SK-N-SH treated with all-trans-retinoic acid at 6 μM for 48 hours (cell line): ENCODE data around the gene PARVB.
A peak's percentile ranks its signal among the peaks of the same experiment; 100 is the strongest.

Experiments used
- ATAC-seq: fragments of 200-7000 bp; cut with Tn5 transposase; 3 replicates; pipeline ENCODE4 v1.9.1; 2020; ENCODE audit warnings: mild to moderate bottlenecking, moderate library complexity
- ARNTL ChIP-seq: fragments of 450-650 bp; formaldehyde crosslinking; IDR thresholded peaks from 2 replicates; pipeline ENCODE4 v1.5.0; 2020; ENCODE audit warnings: low read depth, mild to moderate bottlenecking, moderate library complexity, borderline replicate concordance
- BACH2 ChIP-seq: fragments of 250-450 bp; sonication (Bioruptor Pico); IDR thresholded peaks from 2 replicates; pipeline ENCODE4 v1.9.0; 2021; ENCODE audit warnings: mild to moderate bottlenecking, borderline replicate concordance
- CSDC2 ChIP-seq: fragments of 250-450 bp; sonication (Bioruptor Pico); IDR thresholded peaks from 2 replicates; pipeline ENCODE4 v1.5.0; 2020; ENCODE audit warnings: mild to moderate bottlenecking, moderate library complexity
- ESRRG ChIP-seq: fragments of 250-450 bp; sonication (Bioruptor Pico); IDR thresholded peaks from 2 replicates; pipeline ENCODE4 v1.6.1; 2021; ENCODE audit warnings: mild to moderate bottlenecking
- GLIS3 ChIP-seq: fragments of 250-450 bp; sonication (Bioruptor Pico); IDR thresholded peaks from 2 replicates; pipeline ENCODE4 v1.5.0; 2020; ENCODE audit warnings: mild to moderate bottlenecking, moderate library complexity
- ISL1 ChIP-seq: fragments of 250-450 bp; sonication (Bioruptor Pico); IDR thresholded peaks from 2 replicates; pipeline ENCODE4 v2.1.2; 2022; ENCODE audit warnings: mild to moderate bottlenecking, moderate library complexity
- OSR1 ChIP-seq: fragments of 250-450 bp; sonication (Bioruptor Pico); IDR thresholded peaks from 2 replicates; pipeline ENCODE4 v1.8.0; 2022; ENCODE audit warnings: moderate library complexity, mild to moderate bottlenecking, inconsistent platforms
- PPARA ChIP-seq: fragments of 250-450 bp; sonication (Bioruptor Pico); IDR thresholded peaks from 2 replicates; pipeline ENCODE4 v1.5.0; 2020; ENCODE audit warnings: mild to moderate bottlenecking, borderline replicate concordance
- RARB ChIP-seq: fragments of 250-450 bp; sonication (Bioruptor Pico); IDR thresholded peaks from 2 replicates; pipeline ENCODE4 v1.8.0; 2021; ENCODE audit warnings: mild to moderate bottlenecking, moderate library complexity
- SNAI2 ChIP-seq: fragments of 250-450 bp; sonication (Bioruptor Pico); IDR thresholded peaks from 2 replicates; pipeline ENCODE4 v1.5.0; 2020; ENCODE audit warnings: mild to moderate bottlenecking, moderate library complexity
- TCF4 ChIP-seq: fragments of 250-450 bp; sonication (Bioruptor Pico); IDR thresholded peaks from 2 replicates; pipeline ENCODE4 v1.8.0; 2021; ENCODE audit warnings: mild to moderate bottlenecking, moderate library complexity, borderline replicate concordance
- TOX ChIP-seq: fragments of 250-450 bp; sonication (Bioruptor Pico); IDR thresholded peaks from 2 replicates; pipeline ENCODE4 v1.8.0; 2021; ENCODE audit warnings: mild to moderate bottlenecking, moderate library complexity, borderline replicate concordance
- ZC3H10 ChIP-seq: fragments of 250-450 bp; sonication (Bioruptor Pico); IDR thresholded peaks from 2 replicates; pipeline ENCODE4 v1.5.1; 2021; ENCODE audit warnings: mild to moderate bottlenecking, moderate library complexity
- ZFP3 ChIP-seq: fragments of 250-450 bp; sonication (Bioruptor Pico); IDR thresholded peaks from 2 replicates; pipeline ENCODE4 v1.5.0; 2020; ENCODE audit warnings: mild to moderate bottlenecking, moderate library complexity
- ZFP30 ChIP-seq: fragments of 450-650 bp; formaldehyde crosslinking; IDR thresholded peaks from 2 replicates; pipeline ENCODE4 v1.5.0; 2022; ENCODE audit warnings: mild to moderate bottlenecking, moderate library complexity
- ZNF565 ChIP-seq: fragments of 450-650 bp; formaldehyde crosslinking; conservative IDR thresholded peaks from 2 replicates; pipeline ENCODE4 v1.5.0; 2020; ENCODE audit warnings: low read depth, mild to moderate bottlenecking, moderate library complexity
- ZNF70 ChIP-seq: fragments of 450-650 bp; formaldehyde crosslinking; IDR thresholded peaks from 2 replicates; pipeline ENCODE4 v1.5.0; 2020; ENCODE audit warnings: mild to moderate bottlenecking, moderate library complexity
- ZNF8 ChIP-seq: fragments of 450-650 bp; formaldehyde crosslinking; IDR thresholded peaks from 2 replicates; pipeline ENCODE4 v1.5.0; 2020; ENCODE audit warnings: mild to moderate bottlenecking, moderate library complexity
- TF ChIP-seq, protein P1 (sequence below): fragments of 250-450 bp; sonication (Bioruptor Pico); IDR thresholded peaks from 2 replicates; pipeline ENCODE4 v1.8.0; 2020; ENCODE audit warnings: mild to moderate bottlenecking, moderate library complexity, borderline replicate concordance
- TF ChIP-seq, protein P2 (sequence below): fragments of 250-450 bp; sonication (Bioruptor Pico); IDR thresholded peaks from 2 replicates; pipeline ENCODE4 v1.5.0; 2020; ENCODE audit warnings: mild to moderate bottlenecking, moderate library complexity
- TF ChIP-seq, protein P3 (sequence below): fragments of 250-450 bp; sonication (Bioruptor Pico); IDR thresholded peaks from 2 replicates; pipeline ENCODE4 v1.5.1; 2021; ENCODE audit warnings: mild to moderate bottlenecking, moderate library complexity
- TF ChIP-seq, protein P4 (sequence below): fragments of 250-450 bp; sonication (Bioruptor Pico); IDR thresholded peaks from 2 replicates; pipeline ENCODE4 v1.5.1; 2020; ENCODE audit warnings: low read depth, mild to moderate bottlenecking, moderate library complexity
- TF ChIP-seq, protein P5 (sequence below): fragments of 250-450 bp; sonication (Bioruptor Pico); IDR thresholded peaks from 2 replicates; pipeline ENCODE4 v1.8.0; 2021; ENCODE audit warnings: low read depth, mild to moderate bottlenecking, moderate library complexity, borderline replicate concordance

Gene PARVB

DNA sequence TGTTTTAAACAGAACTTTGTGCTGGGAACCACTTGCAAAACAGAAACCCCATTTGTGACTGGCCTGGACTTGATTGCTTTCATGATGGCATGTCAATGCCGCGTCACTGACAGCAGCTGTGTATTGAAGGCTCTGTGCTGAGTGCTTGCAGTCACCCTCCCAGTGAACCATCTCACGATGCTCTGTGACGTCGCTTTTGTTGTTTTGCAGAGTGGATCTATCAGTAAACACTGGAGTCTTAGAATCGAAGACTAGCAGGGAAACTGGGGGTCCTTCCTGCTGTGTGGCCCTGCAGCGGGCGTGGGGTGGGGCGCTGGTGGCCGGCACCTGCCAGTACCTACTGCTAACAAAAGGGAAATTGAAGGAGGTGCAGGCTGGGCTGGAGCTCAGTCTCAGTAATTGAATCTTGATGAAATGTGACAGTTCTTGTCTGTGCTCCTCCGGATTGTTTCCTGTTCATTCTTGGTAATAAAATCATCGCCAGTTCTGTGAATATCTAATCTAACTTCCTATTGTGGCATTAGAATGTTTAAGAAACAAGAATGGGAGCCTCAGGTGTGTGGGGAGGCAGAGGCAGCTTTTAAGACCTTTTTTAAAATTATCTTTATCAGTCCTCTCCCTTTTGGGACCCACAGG is 106.1 kb downstream of the PARVB start:
- peak; percentile 42; the same call in 1 of the 3 replicates for ATAC-seq
- no peak for TF ChIP-seq RARB (CRISPR knock-in tag)
- TF ChIP-seq OSR1 (CRISPR knock-in tag) = no peak
- TF ChIP-seq ISL1 (CRISPR knock-in tag) = no peak
- no peak for TF ChIP-seq ZNF70
- TF ChIP-seq PPARA (CRISPR knock-in tag) = no peak
- TF ChIP-seq ZNF8 (CRISPR knock-in tag) = no peak
- TF ChIP-seq ESRRG (CRISPR knock-in tag) = no peak
- no peak for TF ChIP-seq TCF4 (CRISPR knock-in tag)
- no peak for TF ChIP-seq ZFP3 (CRISPR knock-in tag)
- TF ChIP-seq CSDC2 (CRISPR knock-in tag) = no peak
- TF ChIP-seq ARNTL = no peak
- TF ChIP-seq, protein P1, sequence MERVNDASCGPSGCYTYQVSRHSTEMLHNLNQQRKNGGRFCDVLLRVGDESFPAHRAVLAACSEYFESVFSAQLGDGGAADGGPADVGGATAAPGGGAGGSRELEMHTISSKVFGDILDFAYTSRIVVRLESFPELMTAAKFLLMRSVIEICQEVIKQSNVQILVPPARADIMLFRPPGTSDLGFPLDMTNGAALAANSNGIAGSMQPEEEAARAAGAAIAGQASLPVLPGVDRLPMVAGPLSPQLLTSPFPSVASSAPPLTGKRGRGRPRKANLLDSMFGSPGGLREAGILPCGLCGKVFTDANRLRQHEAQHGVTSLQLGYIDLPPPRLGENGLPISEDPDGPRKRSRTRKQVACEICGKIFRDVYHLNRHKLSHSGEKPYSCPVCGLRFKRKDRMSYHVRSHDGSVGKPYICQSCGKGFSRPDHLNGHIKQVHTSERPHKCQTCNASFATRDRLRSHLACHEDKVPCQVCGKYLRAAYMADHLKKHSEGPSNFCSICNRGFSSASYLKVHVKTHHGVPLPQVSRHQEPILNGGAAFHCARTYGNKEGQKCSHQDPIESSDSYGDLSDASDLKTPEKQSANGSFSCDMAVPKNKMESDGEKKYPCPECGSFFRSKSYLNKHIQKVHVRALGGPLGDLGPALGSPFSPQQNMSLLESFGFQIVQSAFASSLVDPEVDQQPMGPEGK = no peak
- no peak for TF ChIP-seq BACH2 (CRISPR knock-in tag)
- TF ChIP-seq ZNF565 (CRISPR knock-in tag) = no peak
- no peak for TF ChIP-seq ZFP30 (CRISPR knock-in tag)
- no peak for TF ChIP-seq TOX (CRISPR knock-in tag)

DNA sequence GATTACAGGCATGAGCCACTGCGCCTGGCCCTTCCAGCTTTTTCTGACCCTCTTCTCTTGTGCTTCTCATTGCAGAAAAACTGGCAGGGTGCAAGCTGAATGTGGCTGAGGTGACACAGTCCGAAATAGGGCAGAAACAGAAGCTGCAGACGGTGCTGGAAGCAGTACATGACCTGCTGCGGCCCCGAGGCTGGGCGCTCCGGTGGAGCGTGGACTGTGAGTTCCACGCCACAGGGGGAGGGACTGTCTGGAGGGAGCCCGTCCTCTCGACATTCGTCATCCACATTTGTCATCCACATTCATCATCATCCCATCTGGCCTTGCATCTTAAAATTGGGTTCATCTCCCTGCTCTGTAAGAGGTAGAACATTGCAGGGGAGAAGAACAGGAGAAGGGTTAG is 107.3 kb downstream of the PARVB start:
- TF ChIP-seq, protein P2, sequence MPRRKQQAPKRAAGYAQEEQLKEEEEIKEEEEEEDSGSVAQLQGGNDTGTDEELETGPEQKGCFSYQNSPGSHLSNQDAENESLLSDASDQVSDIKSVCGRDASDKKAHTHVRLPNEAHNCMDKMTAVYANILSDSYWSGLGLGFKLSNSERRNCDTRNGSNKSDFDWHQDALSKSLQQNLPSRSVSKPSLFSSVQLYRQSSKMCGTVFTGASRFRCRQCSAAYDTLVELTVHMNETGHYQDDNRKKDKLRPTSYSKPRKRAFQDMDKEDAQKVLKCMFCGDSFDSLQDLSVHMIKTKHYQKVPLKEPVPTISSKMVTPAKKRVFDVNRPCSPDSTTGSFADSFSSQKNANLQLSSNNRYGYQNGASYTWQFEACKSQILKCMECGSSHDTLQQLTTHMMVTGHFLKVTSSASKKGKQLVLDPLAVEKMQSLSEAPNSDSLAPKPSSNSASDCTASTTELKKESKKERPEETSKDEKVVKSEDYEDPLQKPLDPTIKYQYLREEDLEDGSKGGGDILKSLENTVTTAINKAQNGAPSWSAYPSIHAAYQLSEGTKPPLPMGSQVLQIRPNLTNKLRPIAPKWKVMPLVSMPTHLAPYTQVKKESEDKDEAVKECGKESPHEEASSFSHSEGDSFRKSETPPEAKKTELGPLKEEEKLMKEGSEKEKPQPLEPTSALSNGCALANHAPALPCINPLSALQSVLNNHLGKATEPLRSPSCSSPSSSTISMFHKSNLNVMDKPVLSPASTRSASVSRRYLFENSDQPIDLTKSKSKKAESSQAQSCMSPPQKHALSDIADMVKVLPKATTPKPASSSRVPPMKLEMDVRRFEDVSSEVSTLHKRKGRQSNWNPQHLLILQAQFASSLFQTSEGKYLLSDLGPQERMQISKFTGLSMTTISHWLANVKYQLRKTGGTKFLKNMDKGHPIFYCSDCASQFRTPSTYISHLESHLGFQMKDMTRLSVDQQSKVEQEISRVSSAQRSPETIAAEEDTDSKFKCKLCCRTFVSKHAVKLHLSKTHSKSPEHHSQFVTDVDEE (CRISPR knock-in tag) = no peak
- no peak for TF ChIP-seq SNAI2 (CRISPR knock-in tag)
- no peak for TF ChIP-seq ARNTL
- TF ChIP-seq, protein P3, sequence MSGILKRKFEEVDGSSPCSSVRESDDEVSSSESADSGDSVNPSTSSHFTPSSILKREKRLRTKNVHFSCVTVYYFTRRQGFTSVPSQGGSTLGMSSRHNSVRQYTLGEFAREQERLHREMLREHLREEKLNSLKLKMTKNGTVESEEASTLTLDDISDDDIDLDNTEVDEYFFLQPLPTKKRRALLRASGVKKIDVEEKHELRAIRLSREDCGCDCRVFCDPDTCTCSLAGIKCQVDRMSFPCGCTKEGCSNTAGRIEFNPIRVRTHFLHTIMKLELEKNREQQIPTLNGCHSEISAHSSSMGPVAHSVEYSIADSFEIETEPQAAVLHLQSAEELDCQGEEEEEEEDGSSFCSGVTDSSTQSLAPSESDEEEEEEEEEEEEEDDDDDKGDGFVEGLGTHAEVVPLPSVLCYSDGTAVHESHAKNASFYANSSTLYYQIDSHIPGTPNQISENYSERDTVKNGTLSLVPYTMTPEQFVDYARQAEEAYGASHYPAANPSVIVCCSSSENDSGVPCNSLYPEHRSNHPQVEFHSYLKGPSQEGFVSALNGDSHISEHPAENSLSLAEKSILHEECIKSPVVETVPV (CRISPR knock-in tag) = no peak
- no peak for TF ChIP-seq ZC3H10 (CRISPR knock-in tag)
- no peak for TF ChIP-seq RARB (CRISPR knock-in tag)
- TF ChIP-seq ZFP3 (CRISPR knock-in tag) = no peak
- TF ChIP-seq ZNF70 = no peak
- TF ChIP-seq, protein P4, sequence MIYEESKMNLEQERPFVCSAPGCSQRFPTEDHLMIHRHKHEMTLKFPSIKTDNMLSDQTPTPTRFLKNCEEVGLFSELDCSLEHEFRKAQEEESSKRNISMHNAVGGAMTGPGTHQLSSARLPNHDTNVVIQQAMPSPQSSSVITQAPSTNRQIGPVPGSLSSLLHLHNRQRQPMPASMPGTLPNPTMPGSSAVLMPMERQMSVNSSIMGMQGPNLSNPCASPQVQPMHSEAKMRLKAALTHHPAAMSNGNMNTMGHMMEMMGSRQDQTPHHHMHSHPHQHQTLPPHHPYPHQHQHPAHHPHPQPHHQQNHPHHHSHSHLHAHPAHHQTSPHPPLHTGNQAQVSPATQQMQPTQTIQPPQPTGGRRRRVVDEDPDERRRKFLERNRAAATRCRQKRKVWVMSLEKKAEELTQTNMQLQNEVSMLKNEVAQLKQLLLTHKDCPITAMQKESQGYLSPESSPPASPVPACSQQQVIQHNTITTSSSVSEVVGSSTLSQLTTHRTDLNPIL (CRISPR knock-in tag) = no peak
- no peak for TF ChIP-seq TCF4 (CRISPR knock-in tag)
- TF ChIP-seq ZNF8 (CRISPR knock-in tag) = no peak
- TF ChIP-seq, protein P1 = no peak
- no peak for TF ChIP-seq OSR1 (CRISPR knock-in tag)
- TF ChIP-seq ZNF565 (CRISPR knock-in tag) = no peak
- no peak for TF ChIP-seq GLIS3 (CRISPR knock-in tag)
- TF ChIP-seq PPARA (CRISPR knock-in tag) = no peak
- no peak for TF ChIP-seq TOX (CRISPR knock-in tag)
- TF ChIP-seq, protein P5, sequence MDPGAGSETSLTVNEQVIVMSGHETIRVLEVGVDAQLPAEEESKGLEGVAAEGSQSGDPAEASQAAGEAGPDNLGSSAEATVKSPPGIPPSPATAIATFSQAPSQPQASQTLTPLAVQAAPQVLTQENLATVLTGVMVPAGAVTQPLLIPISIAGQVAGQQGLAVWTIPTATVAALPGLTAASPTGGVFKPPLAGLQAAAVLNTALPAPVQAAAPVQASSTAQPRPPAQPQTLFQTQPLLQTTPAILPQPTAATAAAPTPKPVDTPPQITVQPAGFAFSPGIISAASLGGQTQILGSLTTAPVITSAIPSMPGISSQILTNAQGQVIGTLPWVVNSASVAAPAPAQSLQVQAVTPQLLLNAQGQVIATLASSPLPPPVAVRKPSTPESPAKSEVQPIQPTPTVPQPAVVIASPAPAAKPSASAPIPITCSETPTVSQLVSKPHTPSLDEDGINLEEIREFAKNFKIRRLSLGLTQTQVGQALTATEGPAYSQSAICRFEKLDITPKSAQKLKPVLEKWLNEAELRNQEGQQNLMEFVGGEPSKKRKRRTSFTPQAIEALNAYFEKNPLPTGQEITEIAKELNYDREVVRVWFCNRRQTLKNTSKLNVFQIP (CRISPR knock-in tag) = no peak
- TF ChIP-seq ISL1 (CRISPR knock-in tag) = no peak
- no peak for ATAC-seq
